H1 (cell line): ENCODE measurements around the gene C2CD4C. TPM values are rescaled to one million over a fixed set of nuclear protein-coding genes. Genes with fewer than 3 reads are reported as not detected.

Experiments used
- CTCF ChIA-PET: fragments of 300-600 bp; sonication (Branson Sonifier 250); formaldehyde crosslinking; loops from one replicate; lab custom pipeline; 2021; ENCODE audit not compliant: partially characterized antibody; lab: Charles Lee
- POLR2A ChIA-PET: fragments of 300-600 bp; sonication (Branson Sonifier 250); formaldehyde crosslinking; loops from one replicate; lab custom pipeline; 2021; ENCODE audit warnings: inconsistent platforms; ENCODE audit not compliant: partially characterized antibody; lab: Charles Lee
- DNase-seq, 2 experiments: peaks; one replicate each; pipeline versions ENCODE4 v3.0.0 to v3.0.0-alpha.2; 2010 to 2022; ENCODE audit warnings: low spot score in 2 of 2, low read depth in 1 of 2, mixed read lengths in 1 of 2
- FAIRE-seq: peaks from 2 replicates; lab custom pipeline; 2011; peaks lifted over from hg19 to GRCh38; lab: Jason Lieb, UNC
- H2AFZ ChIP-seq: 2 replicates; pipeline ENCODE4 v1.8.1; 2012; ENCODE audit warnings: low read length, inconsistent platforms
- H2AK5ac ChIP-seq: 2 replicates; pipeline ENCODE4 v1.6.1; 2013; ENCODE audit warnings: low read depth, low read length
- H2BK120ac ChIP-seq: replicated peaks from 2 replicates; pipeline ENCODE3; 2013; ENCODE audit warnings: low read depth, low read length, inconsistent platforms
- H2BK12ac ChIP-seq: 2 replicates; pipeline ENCODE4 v1.6.1; 2013; ENCODE audit warnings: low read depth, low read length
- H2BK15ac ChIP-seq: 2 replicates; pipeline ENCODE4 v1.6.1; 2013; ENCODE audit warnings: low read length
- H2BK20ac ChIP-seq: 2 replicates; pipeline ENCODE4 v1.6.1; 2013; ENCODE audit warnings: low read length
- H2BK5ac ChIP-seq: 2 replicates; pipeline ENCODE4 v1.6.1; 2013; ENCODE audit warnings: low read depth, low read length
- H3K14ac ChIP-seq: 2 replicates; pipeline ENCODE4 v1.6.1; 2013; ENCODE audit warnings: inconsistent platforms; ENCODE audit not compliant: insufficient read length
- H3K18ac ChIP-seq: 2 replicates; pipeline ENCODE4 v1.6.1; 2013; ENCODE audit warnings: low read length; ENCODE audit errors: extremely low read depth
- H3K23ac ChIP-seq: 2 replicates; pipeline ENCODE4 v1.6.1; 2013; ENCODE audit warnings: inconsistent platforms; ENCODE audit not compliant: insufficient read length
- H3K23me2 ChIP-seq: 2 replicates; pipeline ENCODE4 v1.6.1; 2013; ENCODE audit warnings: low read depth, low read length
- H3K27ac ChIP-seq: 2 replicates; pipeline ENCODE4 v1.6.1; 2011; ENCODE audit warnings: low read depth, low read length, inconsistent platforms
- H3K27me3 ChIP-seq, 4 experiments: replicated peaks in 1 of 4; 1 replicate in 1 of 4; 2 replicates in 3 of 4; pipeline versions ENCODE4 v1.6.1 to v1.8.1; 2011 to 2013; ENCODE audit warnings: low read length in 3 of 4, mild to moderate bottlenecking in 3 of 4, inconsistent platforms in 2 of 4, mixed read lengths in 2 of 4, moderate library complexity in 1 of 4; ENCODE audit not compliant: control insufficient read depth in 3 of 4, insufficient read depth in 3 of 4; ENCODE audit errors: extremely low read depth in 1 of 4
- H3K36me3 ChIP-seq, 4 experiments: 2 replicates each; pipeline versions ENCODE4 v1.6.1 to v1.8.1; 2011 to 2013; ENCODE audit warnings: mild to moderate bottlenecking in 4 of 4, low read length in 3 of 4, moderate library complexity in 2 of 4, control low read depth in 1 of 4, inconsistent platforms in 1 of 4; ENCODE audit not compliant: insufficient read depth in 4 of 4, control insufficient read depth in 2 of 4
- H3K4ac ChIP-seq: replicated peaks from 2 replicates; pipeline ENCODE3; 2013; ENCODE audit warnings: low read length, low read depth, mixed read lengths, inconsistent platforms; ENCODE audit not compliant: insufficient read length
- H3K4me1 ChIP-seq, 4 experiments: replicated peaks in 1 of 4; 1 replicate in 1 of 4; 2 replicates in 3 of 4; pipeline versions ENCODE4 v1.6.1 to v1.8.1; 2011 to 2013; ENCODE audit warnings: low read length in 3 of 4, inconsistent platforms in 2 of 4, mixed read lengths in 1 of 4; ENCODE audit not compliant: insufficient read depth in 4 of 4, control insufficient read depth in 3 of 4
- H3K4me2 ChIP-seq, 2 experiments: 2 replicates each; pipeline versions ENCODE4 v1.6.1 to v1.8.1; 2011 to 2013; ENCODE audit warnings: low read depth in 2 of 2, low read length in 2 of 2, control low read depth in 1 of 2, inconsistent platforms in 1 of 2, mild to moderate bottlenecking in 1 of 2; ENCODE audit not compliant: insufficient read depth in 1 of 2
- H3K4me3 ChIP-seq, 4 experiments: fragments of 200-600, 300-600 bp in 1 of 4; sonication (generic), shearing (Covaris generic), sonication (Bioruptor Twin) in 1 of 4; 2 replicates each; pipeline versions ENCODE4 v1.5.1 to v1.8.1; 2011 to 2016; ENCODE audit warnings: low read length in 4 of 4, low read depth in 3 of 4, control low read depth in 2 of 4, inconsistent platforms in 2 of 4, mild to moderate bottlenecking in 2 of 4, mixed read lengths in 1 of 4, moderate library complexity in 1 of 4; ENCODE audit not compliant: insufficient read depth in 2 of 4; ENCODE audit errors: extremely low read depth in 1 of 4
- H3K56ac ChIP-seq: replicated peaks from 2 replicates; pipeline ENCODE3; 2013; ENCODE audit warnings: low read depth, mild to moderate bottlenecking, mixed read lengths, low read length, inconsistent platforms; ENCODE audit not compliant: insufficient read length
- H3K79me1 ChIP-seq: 2 replicates; pipeline ENCODE4 v1.6.1; 2013; ENCODE audit warnings: low read depth, low read length, control low read depth
- H3K79me2 ChIP-seq, 2 experiments: 2 replicates each; pipeline versions ENCODE4 v1.6.1 to v1.8.1; 2012 to 2013; ENCODE audit warnings: low read length in 2 of 2, mild to moderate bottlenecking in 2 of 2, inconsistent platforms in 1 of 2; ENCODE audit not compliant: insufficient read depth in 2 of 2, control insufficient read depth in 1 of 2
- H3K9ac ChIP-seq, 4 experiments: replicated peaks in 1 of 4; 1 replicate in 1 of 4; 2 replicates in 3 of 4; pipeline versions ENCODE4 v1.6.1 to v1.8.1; 2011 to 2013; ENCODE audit warnings: low read depth in 3 of 4, low read length in 3 of 4, control low read depth in 2 of 4, mild to moderate bottlenecking in 2 of 4, moderate library complexity in 2 of 4, inconsistent platforms in 1 of 4; ENCODE audit errors: extremely low read depth in 1 of 4
- H3K9me3 ChIP-seq, 2 experiments: 2 replicates each; pipeline versions ENCODE4 v1.6.1 to v1.8.1; 2012 to 2013; ENCODE audit warnings: mild to moderate bottlenecking in 2 of 2, moderate library complexity in 2 of 2, control low read depth in 1 of 2, inconsistent platforms in 1 of 2, low read depth in 1 of 2, low read length in 1 of 2, mixed read lengths in 1 of 2; ENCODE audit not compliant: insufficient read depth in 2 of 2
- H4K20me1 ChIP-seq, 2 experiments: replicated peaks in 1 of 2; 2 replicates each; pipeline versions ENCODE3 to v1.8.1; 2011 to 2013; ENCODE audit warnings: inconsistent platforms in 2 of 2, low read length in 2 of 2, mild to moderate bottlenecking in 1 of 2; ENCODE audit not compliant: insufficient read depth in 2 of 2, control insufficient read depth in 1 of 2
- H4K5ac ChIP-seq: 2 replicates; pipeline ENCODE4 v1.6.1; 2013; ENCODE audit warnings: low read length, low read depth, mixed read lengths, inconsistent platforms; ENCODE audit not compliant: insufficient read length
- H4K8ac ChIP-seq: 2 replicates; pipeline ENCODE4 v1.8.0; 2013; ENCODE audit warnings: mild to moderate bottlenecking, moderate library complexity, low read length, inconsistent platforms; ENCODE audit not compliant: insufficient read depth; ENCODE audit errors: extremely low read depth
- H4K91ac ChIP-seq: replicated peaks from 2 replicates; pipeline ENCODE3; 2013; ENCODE audit warnings: low read length, mixed read lengths, inconsistent platforms; ENCODE audit not compliant: insufficient read length
- CBX8 ChIP-seq: fragments of 300-800, 300-1000 bp; sonication (generic); IDR thresholded peaks from 2 replicates; pipeline ENCODE4 v1.7.1; 2016; ENCODE audit warnings: low read depth, low read length, borderline replicate concordance
- CHD2 ChIP-seq: IDR thresholded peaks from 2 replicates; pipeline ENCODE4 v1.6.1; 2012; ENCODE audit warnings: low read length, improper control_type of control experiment
- E2F6 ChIP-seq: IDR thresholded peaks from 2 replicates; pipeline ENCODE4 v1.6.1; 2012; ENCODE audit warnings: inconsistent platforms
- GABPA ChIP-seq: IDR thresholded peaks from 2 replicates; pipeline ENCODE4 v1.6.1; 2011; ENCODE audit warnings: mild to moderate bottlenecking, low read length, moderate library complexity, borderline replicate concordance; ENCODE audit not compliant: insufficient read depth
- KDM1A ChIP-seq: fragments of 200-600, 300-600 bp; sonication (generic); IDR thresholded peaks from 2 replicates; pipeline ENCODE4 v1.7.1; 2016; ENCODE audit warnings: mild to moderate bottlenecking, low read length, borderline replicate concordance
- RFX5 ChIP-seq: IDR thresholded peaks from 2 replicates; pipeline ENCODE4 v1.6.1; 2011; ENCODE audit warnings: low read depth, low read length, improper control_type of control experiment, borderline replicate concordance
- WGBS, 2 experiments: shearing (Covaris generic) in 1 of 2; methylation state at CpG; one replicate each; pipeline versions ENCODE4 v1.1.6 to v1.1.7; 2013 to 2015; ENCODE audit warnings: low lambda C conversion rate in 2 of 2, mixed read lengths in 2 of 2, inconsistent platforms in 1 of 2, low coverage in 1 of 2, missing lambda C conversion rate in 1 of 2; ENCODE audit not compliant: insufficient replicate concordance in 2 of 2, insufficient coverage in 1 of 2, insufficient read length in 1 of 2; ENCODE audit errors: extremely low coverage in 1 of 2, missing lambda C conversion rate in 1 of 2; 5-methylcytosine and 5-hydroxymethylcytosine counted together
- polyA plus RNA-seq, 7 experiments: library from polyadenylated mRNA; depleted of rRNA in 3 of 7; stranded (reverse) in 5 of 7; unstranded in 2 of 7; fragments of >200 nt in 5 of 7; fragments of 200-250 nt in 2 of 7; gene quantifications; 1 replicate in 5 of 7; 2 replicates in 1 of 7; 4 replicates in 1 of 7; pipeline versions ENCODE4 v1.2.1 to v1.2.3, GENCODE V29; 2011 to 2013; ENCODE audit warnings: missing spikeins in 2 of 7, mixed read lengths in 2 of 7
- total RNA-seq: library from RNA; stranded (reverse); fragmentation: NEBNext Ultra II Directional; extraction: Animal tissue kit (Norgen Biotek cat#: 25700); gene quantifications from 2 replicates; pipeline ENCODE4 v1.2.1, GENCODE V29; 2021

Gene C2CD4C
- total and polyA plus RNA-seq, 2 of the 8 experiments (the other 6 are each of a cell fraction or from before 2014, with no cell fraction given): 3.8 to 6.3 TPM

- CTCF ChIA-PET: interaction anchor here (0.9 kb wide), 1 partner anchor 167 kb away, joined by 3 read pairs; no protein-coding TSS in a partner anchor
- 77% methylated on average over 23 of the region's 23 CpGs; no CpG with 5 or more reads in 1 of the 2 experiments for WGBS, 2 experiments
- POLR2A ChIA-PET: no interaction called here
Measured at GRCh38 chr19:441213-441836, 32.4 kb upstream of the C2CD4C start.

More at GRCh38 chr19:441213-441836, 32.4 kb upstream of the C2CD4C start:
- Histone ChIP-seq H3K23me2 (peaks cover 22% of the 10 kb centered on the region; the same call in 1 of the 2 replicates), H3K9me3 (no peaks in the 10 kb centered on the region), H3K4ac (no peak overlapping the region), H3K79me2 (no peaks in the 10 kb centered on the region), H3K4me2 (no peak overlapping the region), H3K18ac (no peak overlapping the region), H2BK20ac (no peak overlapping the region), H3K27ac (no peak overlapping the region), H3K23ac (no peak overlapping the region), H2BK5ac (no peak overlapping the region), H4K8ac (no peak overlapping the region), H2BK12ac (no peak overlapping the region), H2BK15ac (no peak overlapping the region), H3K4me1 (peaks cover 0 to 11% (median 2%) of the 10 kb centered on the region in 4 experiments; a peak in 3 of 7 replicates), H3K27me3 (no peaks in the 10 kb centered on the region), H2AK5ac (no peak overlapping the region), H3K4me3 (no peak overlapping the region), H3K79me1 (no peaks in the 10 kb centered on the region), H4K20me1 (peaks cover 0 to 5% of the 10 kb centered on the region in 2 experiments), H2AFZ (no peak overlapping the region), H3K56ac (no peak overlapping the region), H3K14ac (no peak overlapping the region), H4K91ac (no peak overlapping the region), H4K5ac (no peak overlapping the region), H2BK120ac (no peak overlapping the region), H3K9ac (no peak overlapping the region), H3K36me3 (no peaks in the 10 kb centered on the region)
- no peak for FAIRE-seq
- DNase-seq: no peak
- no peak for TF ChIP-seq KDM1A
- no peak for TF ChIP-seq E2F6
- TF ChIP-seq GABPA: no peak
- no peak for TF ChIP-seq RFX5
- TF ChIP-seq CBX8: no peak
- no peak for TF ChIP-seq CHD2
